DOHH2 (cell line): ENCODE measurements around the gene SOBP.

Experiments
- CTCF ChIP-seq: fragments of 200-600 bp; sonication (generic); IDR thresholded peaks from one replicate; pipeline ENCODE4 v1.5.1; 2014; ENCODE audit warnings: antibody characterized with exemption, mild to moderate bottlenecking, low read depth, low read length; ENCODE audit not compliant: poor library complexity, severe bottlenecking
- EZH2phosphoT487 ChIP-seq: fragments of 200-600 bp; sonication (generic); IDR thresholded peaks from 2 replicates; pipeline ENCODE4 v1.6.1; 2017; ENCODE audit warnings: borderline replicate concordance, mild to moderate bottlenecking, antibody characterized with exemption, low read length, moderate library complexity, mixed read lengths

- TF ChIP-seq CTCF (no peak), EZH2phosphoT487 (no peak)
These were observed 45.7 kb downstream of the SOBP start for GRCh38 chr6:107535626-107536025.
